HT1080 (cell line): ENCODE results near the gene CERT1. TPM values are rescaled to one million over a fixed set of nuclear protein-coding genes. Genes with fewer than 3 reads are reported as not detected.

ENCODE experiments used
- DNase-seq: peaks from one replicate; pipeline ENCODE4 v3.0.0-alpha.2; 2015; ENCODE audit warnings: low read depth
- total RNA-seq: library from RNA; depleted of rRNA; stranded (reverse); fragments of >200 nt; shearing (Covaris generic); gene quantifications from 2 replicates; pipeline ENCODE4 v1.2.3, GENCODE V29; 2014

Gene CERT1
- total RNA-seq, 1 experiment from 2014 or later = 8.3 TPM

- no peak for DNase-seq
These were observed 38.0 kb downstream of the CERT1 start for GRCh38 chr5:75473463-75473862.

GRCh38 chr5:75472973-75473372 lies 38.5 kb downstream of the CERT1 start:
- DNase-seq = no peak

- DNase-seq = no peak
These were observed 40.2 kb downstream of the CERT1 start for GRCh38 chr5:75471193-75471592.

GRCh38 chr5:75469017-75469416 lies 42.4 kb downstream of the CERT1 start:
- no peak for DNase-seq

GRCh38 chr5:75468593-75468992 lies 42.8 kb downstream of the CERT1 start:
- no peak for DNase-seq

GRCh38 chr5:75466006-75466716 lies 45.3 kb downstream of the CERT1 start:
- no peak for DNase-seq

- DNase-seq = peak; percentile 12
These were observed 45.9 kb downstream of the CERT1 start for GRCh38 chr5:75465480-75465879.

GRCh38 chr5:75463726-75464125 lies 47.7 kb downstream of the CERT1 start:
- peak; percentile 6 for DNase-seq

- peak; percentile 68 for DNase-seq
These were observed 49.8 kb downstream of the CERT1 start for GRCh38 chr5:75461679-75462078.

- DNase-seq = no peak
These were observed 50.4 kb downstream of the CERT1 start for GRCh38 chr5:75460942-75461610.

GRCh38 chr5:75460532-75460931 lies 50.9 kb downstream of the CERT1 start:
- DNase-seq = no peak

- no peak for DNase-seq
These were observed 53.7 kb downstream of the CERT1 start for GRCh38 chr5:75457691-75458090.

- DNase-seq = no peak
These were observed 54.3 kb downstream of the CERT1 start for GRCh38 chr5:75457161-75457560.

- DNase-seq = no peak
These were observed 61.4 kb downstream of the CERT1 start for GRCh38 chr5:75450069-75450468.

- no peak for DNase-seq
These were observed 65.4 kb downstream of the CERT1 start for GRCh38 chr5:75446068-75446467.

- no peak for DNase-seq
These were observed 69.9 kb downstream of the CERT1 start for GRCh38 chr5:75441560-75441959.

GRCh38 chr5:75439276-75439675 lies 72.2 kb downstream of the CERT1 start:
- no peak for DNase-seq

- no peak for DNase-seq
These were observed 72.7 kb downstream of the CERT1 start for GRCh38 chr5:75438722-75439121.

- no peak for DNase-seq
These were observed 76.3 kb downstream of the CERT1 start for GRCh38 chr5:75435096-75435495.

GRCh38 chr5:75433814-75434506 lies 77.5 kb downstream of the CERT1 start:
- DNase-seq = no peak

GRCh38 chr5:75414241-75414640 lies 97.2 kb downstream of the CERT1 start:
- no peak for DNase-seq
